Measurements from ENCODE around the gene B4GALT6.

The B4GALT6 gene

DNA sequence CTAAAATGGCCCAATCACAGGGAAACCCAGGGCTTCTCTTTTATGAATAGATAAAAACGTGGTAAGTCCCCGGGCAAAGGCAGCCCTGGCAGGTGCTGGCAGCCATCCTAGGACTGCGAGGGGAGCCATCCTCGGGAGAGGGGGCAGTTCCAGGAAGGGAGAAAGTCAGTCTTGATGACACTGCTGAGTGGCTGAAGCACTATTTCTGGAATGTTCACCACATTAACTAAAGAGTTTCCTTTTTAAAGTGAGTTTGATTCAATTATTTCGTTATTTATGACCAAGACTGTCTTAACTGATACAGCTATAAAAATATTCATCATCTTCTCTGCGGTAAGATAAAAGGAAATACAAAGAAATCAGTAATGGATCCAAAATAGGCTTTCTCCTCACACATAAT, 72.3 kb downstream of the B4GALT6 start:
- DNase-seq (ENCODE audit: low read depth): no peak
- TF ChIP-seq, protein P1, sequence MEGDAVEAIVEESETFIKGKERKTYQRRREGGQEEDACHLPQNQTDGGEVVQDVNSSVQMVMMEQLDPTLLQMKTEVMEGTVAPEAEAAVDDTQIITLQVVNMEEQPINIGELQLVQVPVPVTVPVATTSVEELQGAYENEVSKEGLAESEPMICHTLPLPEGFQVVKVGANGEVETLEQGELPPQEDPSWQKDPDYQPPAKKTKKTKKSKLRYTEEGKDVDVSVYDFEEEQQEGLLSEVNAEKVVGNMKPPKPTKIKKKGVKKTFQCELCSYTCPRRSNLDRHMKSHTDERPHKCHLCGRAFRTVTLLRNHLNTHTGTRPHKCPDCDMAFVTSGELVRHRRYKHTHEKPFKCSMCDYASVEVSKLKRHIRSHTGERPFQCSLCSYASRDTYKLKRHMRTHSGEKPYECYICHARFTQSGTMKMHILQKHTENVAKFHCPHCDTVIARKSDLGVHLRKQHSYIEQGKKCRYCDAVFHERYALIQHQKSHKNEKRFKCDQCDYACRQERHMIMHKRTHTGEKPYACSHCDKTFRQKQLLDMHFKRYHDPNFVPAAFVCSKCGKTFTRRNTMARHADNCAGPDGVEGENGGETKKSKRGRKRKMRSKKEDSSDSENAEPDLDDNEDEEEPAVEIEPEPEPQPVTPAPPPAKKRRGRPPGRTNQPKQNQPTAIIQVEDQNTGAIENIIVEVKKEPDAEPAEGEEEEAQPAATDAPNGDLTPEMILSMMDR (IDR thresholded peaks at IDR 0.05; ENCODE audit: low read length, missing control alignments): no peak
- H3K4me3 ChIP-seq (replicated peaks; ENCODE audit: low read depth, low read length): no peak overlapping the region

DNA sequence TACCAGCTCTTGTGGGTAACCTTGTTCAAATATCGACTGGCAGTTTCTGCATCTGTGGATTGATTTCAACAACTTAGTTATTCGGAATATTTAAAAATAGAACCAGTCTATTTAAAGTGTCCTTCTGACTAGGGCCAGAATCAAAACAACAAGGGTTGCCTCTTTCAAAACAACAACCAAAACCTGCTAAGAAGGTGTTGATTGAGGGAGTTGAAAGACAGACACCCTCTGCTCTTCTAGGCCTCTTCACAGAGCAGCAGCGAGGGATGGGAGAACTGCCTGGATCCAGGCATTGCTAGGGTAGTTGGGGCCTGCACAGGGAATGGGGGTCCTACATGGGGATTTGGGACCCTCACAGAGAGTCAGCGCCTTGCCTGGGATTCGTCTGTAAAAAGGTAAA, 72.9 kb downstream of the B4GALT6 start:
- H3K4me3 ChIP-seq (replicated peaks; ENCODE audit: low read depth, low read length): no peak overlapping the region
- no peak for DNase-seq (ENCODE audit: low read depth)
- TF ChIP-seq, protein P1 (IDR thresholded peaks at IDR 0.05; ENCODE audit: low read length, missing control alignments): no peak

DNA sequence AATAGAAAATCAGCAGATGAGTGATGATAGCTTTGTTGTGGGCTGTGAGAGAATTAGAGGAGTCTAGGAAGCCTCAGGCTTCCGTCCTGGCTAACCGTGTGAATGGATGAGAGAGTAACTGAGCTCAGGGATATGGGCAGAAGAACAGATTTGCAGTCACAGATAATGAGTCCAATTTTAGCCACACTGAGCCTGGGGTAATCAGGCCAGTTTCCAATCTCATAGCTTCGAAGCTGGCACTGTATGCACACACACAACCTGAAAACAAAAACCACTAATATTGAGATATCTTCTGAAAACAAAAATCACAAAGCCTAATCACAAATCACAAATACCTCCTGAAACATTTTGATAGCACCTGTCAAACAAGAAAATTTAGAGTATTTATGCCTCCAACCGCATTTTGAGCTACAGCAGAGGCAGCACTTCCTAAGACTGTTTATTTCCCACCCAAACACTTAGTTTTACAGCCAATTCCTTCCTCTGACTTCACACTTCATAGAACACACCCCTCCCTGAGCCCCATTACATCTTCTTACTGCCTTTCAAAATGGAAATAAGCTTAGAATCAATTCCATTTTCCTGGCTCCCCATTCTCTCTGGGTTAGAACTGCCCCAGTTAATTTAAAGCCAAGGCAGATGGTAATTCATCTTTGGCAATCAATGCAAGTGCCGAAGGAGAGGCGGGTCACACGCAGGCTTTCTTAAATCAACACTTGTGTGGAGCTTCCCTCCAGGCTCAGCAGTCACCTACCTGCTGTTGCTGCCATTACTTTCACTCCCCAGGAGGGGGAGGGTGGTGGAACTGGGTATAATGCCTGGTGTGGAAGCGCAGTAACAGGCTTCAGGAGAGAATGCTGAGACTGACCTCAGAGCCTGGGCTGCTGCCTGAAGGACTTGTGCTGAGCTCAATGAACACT, 73.8 kb downstream of the B4GALT6 start:
- peak; percentile 22 for DNase-seq (ENCODE audit: low read depth)
- H3K4me3 ChIP-seq (replicated peaks; ENCODE audit: low read depth, low read length): no peak overlapping the region
- TF ChIP-seq, protein P1 (IDR thresholded peaks at IDR 0.05; ENCODE audit: low read length, missing control alignments): peak; percentile 30

DNA sequence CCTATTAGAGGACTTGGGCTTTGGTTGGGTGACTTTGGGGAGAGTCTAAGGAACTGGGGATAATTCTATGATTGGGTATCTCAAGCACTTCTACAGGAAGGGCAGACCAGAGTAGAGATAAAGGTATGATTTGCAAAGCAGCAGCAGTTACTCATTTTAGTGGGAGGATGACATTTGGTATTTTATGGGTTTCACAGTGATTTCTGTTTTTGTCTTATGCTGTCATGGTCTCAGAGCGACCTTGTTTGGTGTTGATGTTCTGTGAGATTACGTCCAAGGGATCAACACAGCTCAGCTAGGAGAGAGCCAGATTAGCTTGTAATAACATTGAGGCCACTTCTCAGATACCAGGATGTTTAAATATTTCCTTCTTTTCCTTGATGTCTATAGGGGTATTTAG, 74.5 kb downstream of the B4GALT6 start:
- DNase-seq (ENCODE audit: low read depth): no peak
- TF ChIP-seq, protein P1 (IDR thresholded peaks at IDR 0.05; ENCODE audit: low read length, missing control alignments): no peak
- no peak overlapping the region for H3K4me3 ChIP-seq (replicated peaks; ENCODE audit: low read depth, low read length)

DNA sequence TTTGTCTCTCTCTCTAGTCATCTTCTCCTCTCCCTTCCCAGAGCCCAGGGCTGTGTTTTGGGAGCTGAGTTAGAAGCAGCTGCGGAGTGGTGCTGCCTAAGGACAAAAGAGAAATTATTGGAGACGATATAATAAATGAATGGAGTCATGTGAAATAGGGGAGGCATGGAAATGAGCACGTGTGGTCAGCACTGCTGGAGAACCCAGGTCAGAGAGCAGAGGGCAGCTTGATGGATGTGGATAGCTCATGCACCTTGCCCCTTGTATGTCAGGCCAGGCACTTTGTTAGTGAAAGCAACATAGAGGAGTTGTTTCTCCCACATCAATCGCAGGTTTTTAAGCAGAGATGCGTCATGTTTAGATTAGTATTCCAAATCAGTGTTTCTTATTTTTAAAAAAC, 77.0 kb downstream of the B4GALT6 start:
- TF ChIP-seq, protein P1 (IDR thresholded peaks at IDR 0.05; ENCODE audit: low read length, missing control alignments): no peak

DNA sequence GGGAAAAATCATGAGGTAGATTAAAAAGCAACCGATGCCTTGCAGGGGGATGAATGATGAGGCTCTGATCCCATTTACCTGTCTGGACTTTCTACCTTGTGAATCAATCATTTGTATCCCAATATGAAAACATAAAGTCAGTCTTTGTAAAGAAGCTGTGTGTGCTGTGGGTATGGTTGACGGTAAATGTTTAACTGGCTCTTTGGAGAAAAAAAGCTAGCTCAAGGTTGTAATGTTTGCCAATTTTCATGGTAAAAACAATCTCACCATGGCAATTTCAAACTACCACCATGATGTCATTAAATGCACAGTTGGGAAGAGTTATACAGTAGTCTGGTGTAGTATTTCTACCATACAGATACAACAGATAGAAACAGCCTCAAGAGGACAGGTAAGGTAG, 78.1 kb downstream of the B4GALT6 start:
- DNase-seq (ENCODE audit: low read depth): no peak
- TF ChIP-seq, protein P1 (IDR thresholded peaks at IDR 0.05; ENCODE audit: low read length, missing control alignments): no peak
- no peak overlapping the region for H3K4me3 ChIP-seq (replicated peaks; ENCODE audit: low read depth, low read length)

More for the DNA sequence above, 77.0 kb downstream of the B4GALT6 start:
- DNase-seq (ENCODE audit: low read depth): no peak
- H3K4me3 ChIP-seq (replicated peaks; ENCODE audit: low read depth, low read length): no peak overlapping the region

DNA sequence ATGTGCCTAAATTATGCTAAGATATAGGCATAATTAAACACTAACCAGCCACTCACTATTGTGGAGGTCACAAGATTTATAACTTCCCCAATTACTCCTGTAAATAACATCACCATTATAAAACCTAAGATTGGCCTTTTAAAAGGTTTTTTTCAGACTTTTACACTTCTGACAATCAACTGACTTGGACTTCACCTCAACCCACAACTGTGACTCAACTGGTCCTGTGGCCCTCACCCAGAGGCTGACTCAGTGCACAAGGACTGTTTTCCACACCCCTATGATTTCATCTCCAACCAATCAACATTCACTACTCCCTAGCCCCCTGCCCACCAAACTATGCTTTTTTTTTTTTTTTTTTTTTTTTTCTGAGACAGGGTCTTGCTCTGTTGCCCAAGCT, 81.1 kb downstream of the B4GALT6 start:
- no peak for DNase-seq (ENCODE audit: low read depth)
- TF ChIP-seq, protein P1 (IDR thresholded peaks at IDR 0.05; ENCODE audit: low read length, missing control alignments): no peak
- no peak overlapping the region for H3K4me3 ChIP-seq (replicated peaks; ENCODE audit: low read depth, low read length)
